ENCODE results near the gene TIAM2.

DNA sequence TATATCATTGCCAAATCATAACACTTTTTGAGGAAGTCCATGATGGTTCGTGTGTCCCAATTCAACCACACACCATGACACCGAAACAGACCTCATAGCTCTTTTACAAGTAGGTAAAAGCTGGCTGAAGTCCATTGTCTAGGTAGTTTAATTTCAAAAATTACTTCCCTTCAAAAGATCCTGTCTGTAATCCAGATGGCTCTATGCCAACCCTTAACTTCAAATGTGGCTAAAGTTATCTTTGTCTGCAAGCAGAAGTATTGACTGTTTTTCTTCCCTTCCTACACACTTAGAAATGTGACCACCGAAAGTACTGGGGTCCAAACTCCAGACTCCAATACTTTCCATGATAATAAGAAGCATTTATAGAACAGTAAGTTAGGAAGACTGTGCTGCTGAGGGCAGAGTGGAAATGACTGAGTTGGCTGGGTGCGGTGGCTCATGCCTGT lies 8.3 kb upstream of the TIAM2 start:
- TF ChIP-seq EP300 (IDR thresholded peaks at IDR 0.05; ENCODE audit: low read depth) = no peak
- TF ChIP-seq, protein P1, sequence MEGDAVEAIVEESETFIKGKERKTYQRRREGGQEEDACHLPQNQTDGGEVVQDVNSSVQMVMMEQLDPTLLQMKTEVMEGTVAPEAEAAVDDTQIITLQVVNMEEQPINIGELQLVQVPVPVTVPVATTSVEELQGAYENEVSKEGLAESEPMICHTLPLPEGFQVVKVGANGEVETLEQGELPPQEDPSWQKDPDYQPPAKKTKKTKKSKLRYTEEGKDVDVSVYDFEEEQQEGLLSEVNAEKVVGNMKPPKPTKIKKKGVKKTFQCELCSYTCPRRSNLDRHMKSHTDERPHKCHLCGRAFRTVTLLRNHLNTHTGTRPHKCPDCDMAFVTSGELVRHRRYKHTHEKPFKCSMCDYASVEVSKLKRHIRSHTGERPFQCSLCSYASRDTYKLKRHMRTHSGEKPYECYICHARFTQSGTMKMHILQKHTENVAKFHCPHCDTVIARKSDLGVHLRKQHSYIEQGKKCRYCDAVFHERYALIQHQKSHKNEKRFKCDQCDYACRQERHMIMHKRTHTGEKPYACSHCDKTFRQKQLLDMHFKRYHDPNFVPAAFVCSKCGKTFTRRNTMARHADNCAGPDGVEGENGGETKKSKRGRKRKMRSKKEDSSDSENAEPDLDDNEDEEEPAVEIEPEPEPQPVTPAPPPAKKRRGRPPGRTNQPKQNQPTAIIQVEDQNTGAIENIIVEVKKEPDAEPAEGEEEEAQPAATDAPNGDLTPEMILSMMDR (IDR thresholded peaks at IDR 0.05) = no peak

Data from transverse colon (tissue), 3 donors.